Colonic mucosa (tissue), 4 donors: ENCODE measurements around the gene ATE1. TPM values are rescaled to one million over a fixed set of nuclear protein-coding genes. Genes with fewer than 3 reads are reported as not detected.

Source experiments
- DNase-seq: peaks from one replicate; pipeline ENCODE4 v3.0.0-alpha.2; 2020
- H3K27ac ChIP-seq: fragments of 200-600 bp; one replicate; pipeline ENCODE4 v1.8.0; 2021
- H3K27me3 ChIP-seq: fragments of 200-600 bp; one replicate; pipeline ENCODE4 v1.8.0; 2021
- H3K36me3 ChIP-seq: fragments of 200-600 bp; one replicate; pipeline ENCODE4 v1.8.0; 2021
- H3K4me1 ChIP-seq: fragments of 200-600 bp; one replicate; pipeline ENCODE4 v1.8.0; 2021; ENCODE audit warnings: mild to moderate bottlenecking
- H3K4me3 ChIP-seq: fragments of 200-600 bp; one replicate; pipeline ENCODE4 v1.8.0; 2021
- H3K9ac ChIP-seq, 2 donors: one replicate each; pipeline ENCODE4 v1.7.0; 2013; ENCODE audit warnings: control low read depth in 2 of 2, low read depth in 2 of 2, low read length in 2 of 2
- H3K9me3 ChIP-seq: fragments of 200-600 bp; one replicate; pipeline ENCODE4 v1.8.0; 2021
- CTCF ChIP-seq: fragments of 200-600 bp; IDR thresholded peaks from one replicate; pipeline ENCODE4 v1.8.0; 2022; ENCODE audit warnings: antibody characterized with exemption, mild to moderate bottlenecking
- intact Hi-C: fragments of 100-400 bp; cut with DNase I; formaldehyde crosslinking; loops from one replicate; pipeline ENCODE4 v1.14.1; 2022
- total RNA-seq, 2 donors: library from RNA; stranded (reverse); fragmentation: NEBNext Ultra II Directional in 1 of 2; extraction: Animal tissue kit (Norgen Biotek cat#: 25700) in 1 of 2; gene quantifications; one replicate each; pipeline ENCODE4 v1.2.1, GENCODE V29; 2021
- donor health status: healthy.
- donor health status: DM: no; HTN: no; CAD: no.
- donor health status: DM: no; HTN: no; CAD: no.

ATE1 gene
- total RNA-seq, 2 donors from 2014 or later: 32.9 to 78.0 TPM

GRCh38 chr10:121781101-121781500 lies 146.7 kb downstream of the ATE1 start:
- Histone ChIP-seq H3K9me3 (no peaks in the 10 kb centered on the region), H3K4me1 (no peaks in the 10 kb centered on the region), H3K36me3 (no peaks in the 10 kb centered on the region), H3K27ac (no peak overlapping the region), H3K4me3 (no peak overlapping the region), H3K9ac (no peak overlapping the region), H3K27me3 (no peaks in the 10 kb centered on the region)
- no peak for DNase-seq
- no peak for TF ChIP-seq CTCF
- intact Hi-C loops: no loop called here

GRCh38 chr10:121774813-121775212 lies 153.0 kb downstream of the ATE1 start:
- no peak overlapping the region for H3K9ac ChIP-seq
- DNase-seq: no peak
- no peaks in the 10 kb centered on the region for H3K9me3 ChIP-seq
- no peak for TF ChIP-seq CTCF
- no peak overlapping the region for H3K27ac ChIP-seq
- H3K36me3 ChIP-seq: no peaks in the 10 kb centered on the region
- H3K27me3 ChIP-seq: no peaks in the 10 kb centered on the region
- intact Hi-C loops: no loop called here
- no peak overlapping the region for H3K4me3 ChIP-seq
- H3K4me1 ChIP-seq: no peaks in the 10 kb centered on the region

- intact Hi-C loops: no loop called here
- H3K4me1 ChIP-seq: no peaks in the 10 kb centered on the region
- no peak overlapping the region for H3K4me3 ChIP-seq
- TF ChIP-seq CTCF: no peak
- no peak overlapping the region for H3K27ac ChIP-seq
- H3K36me3 ChIP-seq: no peaks in the 10 kb centered on the region
- H3K9me3 ChIP-seq: no peaks in the 10 kb centered on the region
- no peak for DNase-seq
- H3K27me3 ChIP-seq: no peaks in the 10 kb centered on the region
- no peak overlapping the region for H3K9ac ChIP-seq
These were observed 153.4 kb downstream of the ATE1 start for GRCh38 chr10:121774404-121774803.

- Histone ChIP-seq H3K27ac (no peak overlapping the region), H3K4me3 (no peak overlapping the region), H3K9me3 (no peaks in the 10 kb centered on the region), H3K9ac (no peak overlapping the region), H3K4me1 (no peaks in the 10 kb centered on the region), H3K27me3 (no peaks in the 10 kb centered on the region), H3K36me3 (no peaks in the 10 kb centered on the region)
- no peak for TF ChIP-seq CTCF
- no peak for DNase-seq
- intact Hi-C loops: no loop called here
These were observed 154.9 kb downstream of the ATE1 start for GRCh38 chr10:121772884-121773283.

- Histone ChIP-seq H3K27ac (no peak overlapping the region), H3K4me1 (no peaks in the 10 kb centered on the region), H3K36me3 (no peaks in the 10 kb centered on the region), H3K9ac (no peak overlapping the region), H3K4me3 (no peak overlapping the region), H3K9me3 (no peaks in the 10 kb centered on the region), H3K27me3 (no peaks in the 10 kb centered on the region)
- intact Hi-C loops: no loop called here
- no peak for TF ChIP-seq CTCF
- DNase-seq: no peak
These were observed 155.4 kb downstream of the ATE1 start for GRCh38 chr10:121772406-121772805.

GRCh38 chr10:121771966-121772365 lies 155.9 kb downstream of the ATE1 start:
- no peak overlapping the region for H3K4me3 ChIP-seq
- intact Hi-C loops: no loop called here
- no peaks in the 10 kb centered on the region for H3K36me3 ChIP-seq
- no peak overlapping the region for H3K27ac ChIP-seq
- no peaks in the 10 kb centered on the region for H3K4me1 ChIP-seq
- no peaks in the 10 kb centered on the region for H3K27me3 ChIP-seq
- H3K9ac ChIP-seq: no peak overlapping the region
- no peak for DNase-seq
- no peak for TF ChIP-seq CTCF
- no peaks in the 10 kb centered on the region for H3K9me3 ChIP-seq
